Tongue (tissue), 2 donors: Measurements from ENCODE around the gene CDH13. TPM values are rescaled to one million over a fixed set of nuclear protein-coding genes. Genes with fewer than 3 reads are reported as not detected.
"Not testable (repeated sequence)": the region's sequence is repeated elsewhere in the genome, so short reads cannot be mapped to it uniquely, and the experiment has no call there.

Experiments
- DNase-seq: peaks from one replicate; pipeline ENCODE4 v3.0.0-alpha.2; 2015
- total RNA-seq: library from RNA; depleted of rRNA; stranded (reverse); fragments of >200 nt; gene quantifications from one replicate; pipeline ENCODE4 v1.2.3, GENCODE V29; 2014

The CDH13 gene
- total RNA-seq, 1 donor from 2014 or later, result 106 TPM

GRCh38 chr16:82891424-82891823 is 264.7 kb downstream of the CDH13 start:
- no peak for DNase-seq

GRCh38 chr16:82891918-82892317 is 265.1 kb downstream of the CDH13 start:
- DNase-seq, result no peak

GRCh38 chr16:82892324-82892723 is 265.6 kb downstream of the CDH13 start:
- no peak for DNase-seq

- no peak for DNase-seq
Observed at GRCh38 chr16:82895843-82896242, 269.1 kb downstream of the CDH13 start.

- DNase-seq, result no peak
Observed at GRCh38 chr16:82899006-82899405, 272.2 kb downstream of the CDH13 start.

- DNase-seq, result peak; percentile 53
Observed at GRCh38 chr16:82899731-82900450, 273.1 kb downstream of the CDH13 start.

- no peak for DNase-seq
Observed at GRCh38 chr16:82900559-82900958, 273.8 kb downstream of the CDH13 start.

- no peak for DNase-seq
Observed at GRCh38 chr16:82911925-82912324, 285.2 kb downstream of the CDH13 start.

- no peak for DNase-seq
Observed at GRCh38 chr16:82915139-82915824, 288.5 kb downstream of the CDH13 start.

GRCh38 chr16:82917886-82918595 is 291.3 kb downstream of the CDH13 start:
- peak; percentile 8 for DNase-seq

- DNase-seq, result no peak
Observed at GRCh38 chr16:82924075-82924854, 297.5 kb downstream of the CDH13 start.

- no peak for DNase-seq
Observed at GRCh38 chr16:82926500-82926899, 299.7 kb downstream of the CDH13 start.

- not testable (repeated sequence) for DNase-seq
Observed at GRCh38 chr16:82933933-82934332, 307.2 kb downstream of the CDH13 start.

GRCh38 chr16:82935766-82936165 is 309.0 kb downstream of the CDH13 start:
- no peak for DNase-seq

GRCh38 chr16:82936941-82937551 is 310.3 kb downstream of the CDH13 start:
- DNase-seq, result peak; percentile 26

- peak; percentile 57 for DNase-seq
Observed at GRCh38 chr16:82937926-82938520, 311.3 kb downstream of the CDH13 start.

- no peak for DNase-seq
Observed at GRCh38 chr16:82943371-82943770, 316.6 kb downstream of the CDH13 start.

GRCh38 chr16:82945420-82946101 is 318.8 kb downstream of the CDH13 start:
- DNase-seq, result no peak

- no peak for DNase-seq
Observed at GRCh38 chr16:82947698-82948097, 320.9 kb downstream of the CDH13 start.

GRCh38 chr16:82949016-82949415 is 322.2 kb downstream of the CDH13 start:
- no peak for DNase-seq

GRCh38 chr16:82953517-82953916 is 326.7 kb downstream of the CDH13 start:
- DNase-seq, result no peak
